RCC 7860 (cell line): ENCODE data around the gene NLRP14.

Experiments used
- DNase-seq: peaks from one replicate; pipeline ENCODE4 v3.0.0-alpha.2; 2015; ENCODE audit warnings: low spot score
- FAIRE-seq: peaks from 2 replicates; lab custom pipeline; 2012; peaks lifted over from hg19 to GRCh38; lab: Jason Lieb, UNC

NLRP14 gene

DNA sequence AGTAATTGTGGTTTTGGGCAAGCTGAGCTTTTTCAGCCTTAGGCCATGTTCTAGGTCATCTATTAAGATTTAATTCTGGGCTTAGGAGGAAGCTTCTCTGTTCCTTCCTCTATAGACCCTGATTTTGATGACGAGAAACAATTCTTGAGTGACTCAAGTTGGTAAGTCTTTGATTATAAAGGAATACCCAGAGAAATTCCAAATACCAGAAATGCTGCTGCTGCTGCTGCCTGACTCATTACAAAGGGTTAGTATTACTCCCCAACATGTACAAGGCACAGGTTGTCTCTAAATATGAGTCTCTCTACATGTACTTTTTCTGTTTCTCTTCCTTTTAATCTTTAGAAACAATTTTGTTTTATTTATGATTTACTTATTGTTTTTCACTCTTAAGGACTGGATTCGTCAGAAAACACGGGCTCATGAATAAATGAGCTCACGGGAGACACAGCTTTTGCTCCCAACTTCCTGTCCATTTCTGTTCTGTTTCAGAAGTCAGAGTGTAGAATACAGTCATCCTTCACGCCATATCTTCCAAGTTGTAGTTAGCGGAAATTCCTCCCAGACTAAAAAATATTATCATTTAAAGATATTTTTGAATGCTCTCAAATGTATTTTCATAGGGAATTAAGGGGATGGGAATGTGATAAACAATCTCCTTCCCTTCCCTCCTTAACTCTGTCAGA is 36.7 kb downstream of the NLRP14 start:
- no peak for FAIRE-seq
- DNase-seq, result no peak

DNA sequence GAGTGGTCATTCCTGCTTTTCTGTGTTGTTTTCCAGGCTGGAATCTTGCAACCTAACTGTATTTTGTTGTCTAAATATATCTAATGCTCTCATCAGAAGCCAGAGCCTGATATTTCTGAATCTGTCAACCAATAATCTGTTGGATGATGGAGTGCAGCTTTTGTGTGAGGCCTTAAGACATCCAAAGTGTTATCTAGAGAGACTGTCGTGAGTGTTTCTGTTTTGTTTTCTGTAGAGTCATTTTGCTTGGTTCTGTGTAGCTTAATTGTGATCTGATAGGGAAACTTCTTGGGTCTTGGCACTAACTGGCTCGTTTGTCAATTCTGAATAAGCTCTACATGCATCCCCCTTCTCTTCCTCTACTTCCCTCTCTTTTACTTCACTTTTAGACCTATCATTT is 37.4 kb downstream of the NLRP14 start:
- FAIRE-seq (no peak), DNase-seq (no peak)

DNA sequence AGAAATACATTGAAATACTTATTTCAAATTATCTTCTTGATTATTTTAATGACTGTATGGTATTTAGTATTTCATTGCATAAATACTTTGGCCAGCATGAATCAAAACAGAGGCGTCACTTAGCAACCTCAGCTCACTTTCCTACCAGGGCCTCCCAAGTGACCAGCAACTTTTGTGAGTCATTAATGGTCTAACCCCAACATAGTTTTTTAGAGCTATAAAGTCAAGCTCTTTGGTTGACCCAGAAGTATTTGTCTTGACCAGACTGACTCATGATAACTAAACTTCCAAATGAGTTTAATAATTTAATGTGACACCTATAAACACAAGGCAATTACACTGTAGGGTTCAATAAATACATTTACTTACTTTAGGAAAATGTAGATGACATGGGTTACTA is 40.6 kb downstream of the NLRP14 start:
- DNase-seq, result no peak
- no peak for FAIRE-seq

DNA sequence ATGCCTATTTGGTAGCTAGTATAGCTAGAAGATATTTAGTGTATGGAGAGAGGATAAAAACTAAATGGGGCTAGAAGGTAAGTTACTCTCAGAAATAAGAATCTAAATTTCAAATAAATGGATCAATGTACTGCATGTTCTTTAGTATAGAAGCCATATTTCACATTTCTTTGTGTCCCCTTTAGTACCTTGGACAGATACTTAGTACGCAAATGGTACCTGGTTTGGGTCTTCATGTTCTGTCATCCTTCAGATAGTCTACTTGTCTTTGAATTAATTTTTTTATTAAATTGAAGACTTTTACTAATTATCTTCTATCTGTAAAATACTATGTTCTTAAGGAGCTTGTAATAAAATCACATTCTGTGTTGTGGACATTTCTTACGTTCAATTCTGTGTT is 42.3 kb downstream of the NLRP14 start:
- FAIRE-seq (no peak), DNase-seq (no peak)

DNA sequence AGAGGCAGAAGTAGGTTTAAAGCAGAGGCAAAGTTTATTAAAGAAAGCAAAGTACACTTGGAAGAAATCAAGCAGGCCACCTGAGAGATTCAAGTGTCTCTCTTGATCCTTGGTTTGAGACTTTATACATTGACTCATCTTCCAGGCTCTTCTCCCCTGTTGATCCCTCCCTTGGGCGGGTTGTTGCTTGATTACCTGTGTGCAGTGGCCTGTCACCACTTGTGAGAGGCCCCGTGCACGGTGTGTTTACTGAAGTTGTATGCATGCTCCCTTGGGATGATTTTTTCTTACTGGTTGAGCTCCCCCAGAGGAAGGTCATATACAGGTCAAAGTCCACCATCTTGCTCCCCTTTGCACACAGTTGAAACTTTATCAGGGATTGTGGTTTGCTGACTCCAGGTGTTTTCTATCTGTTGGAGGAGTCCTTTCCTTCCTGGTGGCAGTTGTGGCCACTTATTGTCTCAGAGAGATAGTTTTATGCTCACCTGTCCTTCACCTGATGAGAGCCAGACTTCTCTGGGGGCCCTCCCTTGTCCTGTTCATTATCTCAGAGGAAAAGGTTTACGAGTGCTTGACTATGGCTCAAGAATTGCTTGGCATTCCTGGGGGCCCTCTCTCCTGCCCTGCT is 52.2 kb downstream of the NLRP14 start:
- no peak for FAIRE-seq
- no peak for DNase-seq

DNA sequence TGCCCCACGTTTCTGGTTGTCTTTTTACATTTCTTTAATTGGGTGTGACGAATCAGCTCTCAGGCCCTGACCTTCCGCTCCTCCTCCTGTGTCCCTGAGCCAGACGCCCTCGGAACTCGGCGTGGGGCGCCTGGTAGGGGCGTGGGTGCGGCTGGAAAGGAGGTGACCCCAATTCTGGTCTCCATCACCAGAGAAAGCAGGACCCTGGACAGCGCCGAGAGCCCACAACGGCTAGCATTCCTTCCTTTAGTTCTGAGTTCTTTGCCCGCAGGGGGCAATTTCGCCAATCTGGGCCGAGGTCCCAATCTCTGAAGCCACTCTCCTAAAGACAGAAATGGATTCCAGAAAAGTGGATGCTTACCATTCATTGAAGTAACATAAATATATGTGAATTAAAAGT is 56.8 kb downstream of the NLRP14 start:
- FAIRE-seq (no peak), DNase-seq (no peak)

DNA sequence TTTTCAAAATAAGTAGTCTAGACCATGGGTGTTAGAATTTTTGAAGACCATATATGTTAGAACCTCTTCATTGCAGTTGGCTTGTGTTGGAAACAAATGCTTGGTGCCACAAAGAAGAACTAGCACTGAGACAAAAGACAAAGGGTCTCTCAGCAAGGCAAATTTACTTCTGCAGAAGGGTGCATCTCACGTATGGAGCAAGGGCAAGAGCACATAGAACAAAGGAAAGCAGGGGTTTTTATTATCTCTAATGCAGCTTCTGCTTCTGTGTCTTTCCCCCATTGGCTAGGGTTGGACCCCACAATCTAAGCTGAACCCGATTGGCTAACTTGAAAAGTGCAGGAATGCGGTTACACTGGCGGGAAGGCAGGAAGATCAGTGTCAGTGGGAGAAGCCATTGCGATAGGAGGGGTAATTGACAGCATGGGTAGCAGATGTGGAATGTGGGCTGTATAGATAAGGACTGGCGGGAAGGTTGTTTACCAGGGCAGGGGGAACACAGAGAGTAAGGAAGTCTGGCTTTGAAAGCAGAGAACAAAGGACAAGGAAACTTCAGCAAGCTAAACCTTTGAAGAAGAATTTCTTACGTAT is 59.4 kb downstream of the NLRP14 start:
- no peak for FAIRE-seq

DNA sequence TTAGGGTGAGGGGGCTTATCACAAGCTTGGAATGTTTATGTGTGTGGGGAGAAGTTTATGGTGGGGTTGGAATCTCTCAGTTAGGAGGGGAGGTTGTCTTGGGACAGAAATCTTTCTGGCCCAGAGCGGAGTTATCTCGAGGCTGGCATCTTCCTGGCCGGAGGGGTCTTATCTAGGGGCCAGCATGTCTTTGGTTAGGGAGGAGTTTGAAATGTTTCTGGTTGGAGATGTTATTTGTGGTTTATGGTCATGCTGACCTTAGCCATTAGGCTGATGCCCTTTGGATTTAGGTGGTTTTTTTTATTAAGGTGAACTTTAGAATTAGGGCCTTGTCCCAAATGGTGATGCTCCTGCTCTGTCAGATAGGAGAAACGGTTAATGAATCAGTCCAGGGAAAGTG is 60.6 kb downstream of the NLRP14 start:
- FAIRE-seq (no peak), DNase-seq (no peak)

More for the DNA sequence above, 59.4 kb downstream of the NLRP14 start:
- DNase-seq, result no peak

DNA sequence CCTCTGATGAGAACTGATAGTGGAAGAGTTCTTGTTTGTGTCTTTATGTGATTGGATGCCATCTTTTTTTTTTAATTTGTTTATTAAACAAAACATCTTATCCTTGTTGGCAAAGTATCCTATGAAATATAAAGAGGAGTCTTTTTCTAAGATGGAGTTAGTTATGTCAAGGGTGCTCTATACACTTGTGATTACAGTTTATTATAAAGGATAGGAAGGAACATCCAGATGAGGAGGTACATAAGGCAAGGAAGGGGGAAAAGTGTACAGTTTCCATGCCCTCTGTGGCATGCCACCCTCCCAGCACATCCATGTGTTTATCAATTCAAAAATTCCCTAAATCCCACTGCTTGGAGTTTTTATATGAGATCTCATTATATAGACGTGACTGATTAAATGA is 61.2 kb downstream of the NLRP14 start:
- FAIRE-seq, result no peak
- DNase-seq, result no peak

DNA sequence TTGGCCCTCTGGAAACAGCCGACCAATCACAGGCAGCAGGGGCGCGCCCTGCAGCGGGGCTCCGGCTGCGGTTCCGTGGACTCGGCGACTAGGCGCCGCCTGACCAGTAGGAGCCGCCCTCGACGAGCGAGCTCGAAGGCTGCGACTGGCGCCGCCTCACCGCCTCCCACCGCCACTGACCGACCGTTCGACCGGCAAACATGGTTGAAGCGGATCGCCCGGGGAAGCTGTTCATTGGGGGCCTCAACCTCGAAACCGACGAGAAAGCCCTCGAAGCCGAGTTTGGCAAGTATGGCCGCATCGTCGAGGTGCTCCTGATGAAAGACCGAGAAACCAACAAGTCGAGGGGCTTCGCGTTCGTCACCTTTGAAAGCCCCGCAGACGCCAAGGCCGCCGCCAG is 68.6 kb downstream of the NLRP14 start, which contains the start of gene RBMXL2:
Gene RBMXL2 (plus strand): TSS at position 78 of the 400 bp plus-strand sequence. CDS start 123 bp downstream, at position 201.
- no peak for FAIRE-seq

DNA sequence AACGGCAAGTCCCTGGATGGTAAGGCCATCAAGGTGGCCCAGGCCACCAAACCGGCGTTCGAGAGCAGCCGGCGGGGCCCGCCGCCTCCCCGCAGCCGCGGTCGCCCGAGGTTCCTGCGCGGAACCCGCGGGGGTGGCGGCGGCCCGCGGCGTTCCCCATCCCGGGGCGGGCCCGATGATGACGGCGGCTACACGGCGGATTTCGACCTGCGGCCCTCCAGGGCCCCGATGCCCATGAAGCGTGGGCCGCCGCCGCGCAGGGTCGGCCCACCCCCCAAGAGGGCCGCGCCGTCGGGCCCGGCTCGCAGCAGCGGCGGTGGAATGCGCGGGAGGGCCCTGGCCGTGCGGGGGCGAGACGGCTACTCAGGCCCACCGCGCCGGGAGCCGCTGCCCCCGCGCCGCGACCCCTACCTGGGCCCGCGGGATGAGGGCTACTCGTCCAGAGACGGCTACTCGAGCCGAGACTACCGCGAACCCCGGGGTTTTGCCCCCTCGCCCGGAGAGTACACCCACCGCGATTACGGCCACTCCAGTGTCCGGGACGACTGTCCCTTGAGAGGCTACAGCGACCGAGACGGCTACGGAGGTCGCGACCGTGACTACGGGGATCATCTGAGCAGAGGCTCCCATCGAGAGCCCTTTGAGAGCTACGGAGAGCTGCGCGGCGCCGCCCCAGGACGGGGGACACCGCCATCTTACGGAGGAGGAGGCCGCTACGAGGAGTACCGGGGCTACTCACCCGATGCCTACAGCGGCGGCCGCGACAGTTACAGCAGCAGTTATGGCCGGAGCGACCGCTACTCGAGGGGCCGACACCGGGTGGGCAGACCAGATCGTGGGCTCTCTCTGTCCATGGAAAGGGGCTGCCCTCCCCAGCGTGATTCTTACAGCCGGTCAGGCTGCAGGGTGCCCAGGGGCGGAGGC is 69.3 kb downstream of the NLRP14 start:
- DNase-seq (no peak), FAIRE-seq (no peak)

More for the DNA sequence above, 68.6 kb downstream of the NLRP14 start, which contains the start of gene RBMXL2:
- DNase-seq, result no peak

DNA sequence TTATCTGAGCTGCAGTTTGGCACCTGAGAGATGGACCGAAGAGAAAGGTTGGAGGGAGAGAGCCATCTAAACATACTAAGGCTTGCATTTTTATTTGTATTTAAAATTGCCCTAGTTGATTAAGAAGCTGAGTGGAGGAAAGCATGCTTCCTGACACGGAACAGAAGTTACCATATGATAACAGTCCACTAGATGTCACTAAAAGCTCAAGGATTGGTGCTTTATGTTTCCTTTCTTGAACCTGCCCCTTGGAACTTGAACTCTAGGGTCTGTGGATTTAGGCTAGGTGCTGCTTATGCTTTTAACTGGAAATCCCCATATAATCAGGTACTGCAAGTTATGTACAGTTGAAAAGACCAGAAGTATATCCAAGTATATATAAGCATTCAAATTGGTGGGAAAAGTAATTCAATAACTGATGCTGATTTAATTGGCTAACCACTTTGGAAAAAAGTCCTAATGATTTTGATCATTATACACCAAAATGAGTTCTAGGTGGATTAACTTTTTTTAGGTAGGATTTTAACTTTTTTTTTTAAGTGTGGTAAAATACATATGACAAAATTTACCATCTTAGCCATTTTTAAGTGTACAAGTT is 78.1 kb downstream of the NLRP14 start:
- peak; percentile 27 for DNase-seq
- FAIRE-seq, result no peak

DNA sequence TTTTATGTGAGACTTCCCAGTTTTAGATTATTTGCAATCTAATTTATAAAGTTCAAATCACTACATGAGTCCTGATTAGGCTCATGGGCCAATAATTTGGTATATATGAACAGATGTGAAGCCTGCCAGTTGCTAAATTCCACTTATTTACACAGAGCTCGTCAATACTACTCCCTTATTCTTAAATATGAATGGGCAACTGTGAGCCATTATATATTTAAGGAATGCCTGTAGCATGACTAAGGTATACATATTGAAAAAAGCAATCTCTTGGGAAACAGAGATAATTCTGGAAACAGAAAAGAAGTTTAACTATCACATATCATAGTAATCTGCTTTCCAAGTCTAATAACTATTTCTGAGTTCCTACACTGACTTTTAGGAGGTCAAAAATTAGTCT is 95.5 kb downstream of the NLRP14 start:
- DNase-seq (no peak), FAIRE-seq (no peak)

DNA sequence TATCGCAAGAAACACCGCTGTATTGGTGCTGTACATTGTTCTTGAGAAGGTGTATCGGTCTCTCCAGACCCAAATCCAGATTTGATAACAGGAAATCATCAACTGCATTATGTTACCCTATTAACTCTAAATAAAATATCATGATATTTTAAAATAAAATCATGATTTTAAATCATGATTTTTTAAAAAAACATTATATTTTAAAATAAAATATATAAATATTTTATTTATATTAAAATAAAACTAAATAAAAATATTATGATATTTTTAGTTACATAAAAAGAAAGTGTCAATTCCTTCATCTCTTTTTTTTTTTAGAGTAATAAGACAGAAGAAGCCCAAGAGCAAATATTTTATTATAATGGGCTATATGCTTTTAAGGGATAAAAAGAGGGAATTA is 96.1 kb downstream of the NLRP14 start:
- FAIRE-seq (peak; percentile 47), DNase-seq (no peak)
